Measurements from ENCODE around the gene CHST13.
"Not testable (repeated sequence)": the region's sequence is repeated elsewhere in the genome, so short reads cannot be mapped to it uniquely, and the experiment has no call there.

The CHST13 gene

GRCh38 chr3:126525853-126526667, 2.1 kb downstream of the CHST13 start:
- no peak for DNase-seq (ENCODE audit: low read depth in 2 of 2)

DNA sequence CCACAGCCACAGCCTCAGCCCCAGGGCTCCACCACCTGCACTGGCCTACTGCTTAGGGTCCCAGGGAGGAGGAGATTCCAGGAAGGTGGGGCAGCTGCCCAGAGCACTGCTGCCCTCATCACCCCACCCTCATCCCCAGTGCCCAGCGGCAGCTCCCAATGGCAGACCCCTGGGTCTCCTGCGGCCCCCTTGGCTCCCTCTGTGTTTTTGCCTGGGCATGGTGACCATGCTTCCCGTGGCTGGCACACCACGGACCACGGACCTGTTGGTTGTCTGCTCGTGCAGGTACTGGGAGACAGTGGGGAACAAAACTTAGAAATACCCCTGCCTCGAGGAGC, 2.7 kb downstream of the CHST13 start:
- no peak for DNase-seq (ENCODE audit: low read depth in 2 of 2)

GRCh38 chr3:126527006-126527405, 3.1 kb downstream of the CHST13 start:
- no peak for DNase-seq (ENCODE audit: low read depth in 2 of 2)

GRCh38 chr3:126527455-126528211, 3.7 kb downstream of the CHST13 start:
- no peak for DNase-seq (ENCODE audit: low read depth in 2 of 2)

GRCh38 chr3:126528419-126528799, 4.5 kb downstream of the CHST13 start:
- no peak for DNase-seq (ENCODE audit: low read depth in 2 of 2)

DNA sequence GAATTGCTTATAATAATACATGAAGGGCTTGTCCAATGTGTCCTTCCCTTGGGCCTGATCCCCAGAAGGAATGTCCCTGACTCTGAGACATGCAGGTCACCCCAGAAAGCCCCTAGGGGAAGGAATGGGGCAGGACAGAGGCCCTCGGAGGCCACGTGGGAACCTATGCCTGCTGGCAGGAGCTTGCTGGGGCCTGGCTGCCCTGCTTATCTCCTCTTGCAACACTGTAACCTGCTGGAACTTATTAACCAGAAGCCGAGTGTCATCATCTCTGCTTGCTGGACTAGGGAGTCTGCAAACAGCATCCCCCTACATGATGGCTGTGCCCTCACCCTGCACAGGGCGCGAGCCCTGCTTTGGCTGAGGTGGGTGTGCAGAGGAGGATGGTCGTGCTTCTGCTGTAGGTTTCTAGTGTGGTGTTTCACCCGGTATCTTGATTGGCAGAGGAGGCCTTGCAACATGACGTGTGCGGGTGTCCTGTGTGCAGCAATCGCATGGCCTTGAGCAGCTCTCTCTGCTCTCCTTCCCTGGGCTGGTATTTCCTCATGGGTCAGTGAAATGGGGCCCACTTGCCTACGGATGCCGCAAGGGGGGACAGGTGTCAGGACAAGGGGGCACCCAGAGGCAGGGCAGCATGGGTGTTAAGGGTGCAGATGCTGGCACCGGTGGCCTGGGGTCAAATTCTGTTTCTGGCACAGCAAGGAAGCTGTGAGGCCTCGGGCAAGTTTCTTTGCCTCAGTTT, 5.0 kb downstream of the CHST13 start:
- DNase-seq (ENCODE audit: low read depth in 2 of 2): peak; percentile 7 to 8

GRCh38 chr3:126529585-126530170, 5.7 kb downstream of the CHST13 start:
- DNase-seq (ENCODE audit: low read depth in 2 of 2): no peak

DNA sequence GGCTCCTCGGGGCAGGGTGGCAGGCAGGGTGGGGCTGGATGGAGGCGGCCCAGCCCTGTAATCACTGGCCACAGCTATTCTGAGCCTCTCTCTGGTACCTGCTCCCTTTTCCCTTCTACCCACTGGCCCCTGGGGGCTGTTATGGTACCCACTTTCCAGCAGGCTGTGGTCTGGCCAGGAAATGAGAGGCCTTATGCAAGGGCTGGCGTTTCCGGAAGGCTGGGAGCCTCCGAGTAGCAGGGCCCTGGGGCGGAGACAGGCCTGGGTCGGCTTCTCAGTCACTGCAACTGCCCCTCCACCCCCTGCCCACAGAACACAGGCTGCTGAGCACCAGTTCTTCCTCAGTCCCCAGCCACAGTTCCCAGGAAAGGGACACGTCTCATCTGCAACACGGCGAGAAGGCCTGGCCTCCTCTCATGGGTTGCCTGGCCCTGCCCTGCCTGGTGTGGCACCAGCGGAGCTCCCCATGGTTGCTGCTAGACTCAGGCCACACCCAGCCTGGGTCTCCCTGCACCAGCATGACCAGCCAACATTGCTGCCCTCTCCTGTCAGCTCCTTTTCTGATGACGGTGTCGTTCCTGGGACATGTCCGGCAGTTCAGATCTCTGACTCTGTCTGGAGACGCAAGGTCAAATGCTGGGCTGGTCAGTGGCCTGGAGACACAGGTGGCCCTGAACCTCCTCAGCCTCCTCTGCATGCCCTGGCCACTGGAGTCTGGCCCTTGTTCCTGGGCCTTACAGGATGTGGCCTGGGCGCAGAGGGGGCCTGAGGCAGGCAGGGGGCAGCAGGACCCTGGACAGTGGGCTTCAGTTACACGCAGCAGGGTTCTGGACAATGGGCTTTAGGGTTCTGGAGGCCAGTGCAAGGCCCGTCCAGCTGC, 6.5 kb downstream of the CHST13 start:
- DNase-seq (ENCODE audit: low read depth in 2 of 2): no peak

GRCh38 chr3:126531051-126531330, 7.0 kb downstream of the CHST13 start:
- DNase-seq (ENCODE audit: low read depth in 2 of 2): no peak

GRCh38 chr3:126533506-126533905, 9.6 kb downstream of the CHST13 start:
- DNase-seq (ENCODE audit: low read depth in 2 of 2): no peak

- DNase-seq (ENCODE audit: low read depth in 2 of 2): not testable (repeated sequence)
Observed at GRCh38 chr3:126534716-126535115, 10.8 kb downstream of the CHST13 start.

DNA sequence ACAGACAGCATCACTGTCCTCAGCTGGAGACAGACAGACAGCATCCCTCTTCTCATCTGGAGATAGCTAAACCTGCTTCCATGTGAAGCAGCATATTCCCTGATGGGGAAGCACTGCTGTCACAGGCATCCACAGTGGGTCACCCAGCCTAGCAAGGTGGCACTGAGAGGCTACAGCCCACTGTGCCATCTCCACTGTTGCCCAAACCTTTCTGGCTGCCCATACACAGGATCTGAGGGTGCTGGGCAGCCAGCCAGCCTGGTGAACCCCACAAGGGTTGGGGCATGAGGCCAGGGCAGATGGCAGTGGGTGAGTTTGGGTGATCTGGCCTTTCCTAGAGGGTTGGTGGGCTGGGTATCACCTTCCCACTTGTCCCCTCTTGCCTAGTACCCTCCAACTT, 11.7 kb downstream of the CHST13 start:
- no peak for DNase-seq (ENCODE audit: low read depth in 2 of 2)

DNA sequence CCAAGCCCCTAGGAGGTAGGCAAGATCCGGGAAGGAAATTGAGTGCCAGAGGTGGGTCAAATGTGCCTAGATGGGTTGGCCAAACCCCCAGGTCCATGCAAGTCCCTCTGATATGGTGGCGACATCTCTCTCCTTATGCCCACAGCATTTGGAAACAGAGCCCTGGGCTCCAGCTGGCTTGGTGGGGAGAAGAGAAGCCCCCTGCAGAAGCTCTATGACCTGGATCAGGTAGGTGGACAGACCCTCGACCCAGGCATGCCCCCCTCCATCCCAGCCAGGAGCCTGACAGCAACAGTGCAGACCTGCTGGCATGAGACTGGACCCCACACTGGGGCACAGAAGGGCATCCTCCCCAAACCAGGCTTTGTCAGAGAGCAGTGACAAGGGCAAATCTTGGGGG, 12.2 kb downstream of the CHST13 start:
- no peak for DNase-seq (ENCODE audit: low read depth in 2 of 2)

GRCh38 chr3:126537116-126537729, 13.3 kb downstream of the CHST13 start:
- no peak for DNase-seq (ENCODE audit: low read depth in 2 of 2)

GRCh38 chr3:126537730-126538281, 13.9 kb downstream of the CHST13 start:
- DNase-seq (ENCODE audit: low read depth in 2 of 2): no peak

DNA sequence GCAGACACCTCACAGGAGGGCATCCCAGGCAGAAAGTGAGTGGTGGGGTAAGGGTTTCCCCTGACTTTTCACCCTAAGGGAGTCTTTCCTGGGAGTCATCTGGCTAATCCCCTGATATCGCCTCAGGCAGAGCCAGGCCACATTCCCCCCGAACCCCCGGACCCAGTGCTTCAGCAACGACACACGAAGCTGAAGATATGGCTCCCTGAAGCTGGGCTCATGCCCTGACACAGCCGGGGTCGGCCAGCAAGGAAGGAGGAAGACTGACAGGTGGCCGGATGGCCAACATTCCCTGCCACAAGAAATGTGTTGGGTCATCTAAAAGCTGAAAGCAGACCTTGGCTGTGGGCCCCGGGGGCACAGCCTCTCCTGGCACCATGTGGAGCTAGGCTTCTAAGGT, 14.4 kb downstream of the CHST13 start:
- DNase-seq (ENCODE audit: low read depth in 2 of 2): no peak

DNA sequence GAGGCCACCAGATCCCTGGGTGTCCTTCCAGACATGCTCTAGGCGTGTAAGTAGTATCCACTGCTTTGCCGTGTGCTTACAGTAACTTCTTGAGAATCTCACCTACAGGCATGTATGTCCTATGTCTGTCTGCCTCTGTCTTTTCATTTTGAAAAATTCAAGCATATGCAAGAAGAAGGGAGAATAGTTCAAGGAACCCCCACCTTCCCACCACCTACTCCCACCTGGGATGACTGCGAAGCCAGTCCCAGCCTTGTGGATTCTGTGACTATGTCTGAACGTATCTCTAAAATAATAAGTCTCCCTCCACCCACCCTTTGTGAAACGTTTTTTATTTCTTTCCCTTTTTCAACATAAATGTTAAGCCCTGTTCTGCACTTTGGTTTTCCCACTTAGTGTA, 15.0 kb downstream of the CHST13 start:
- DNase-seq (ENCODE audit: low read depth in 2 of 2): no peak

- no peak for DNase-seq (ENCODE audit: low read depth in 2 of 2)
Observed at GRCh38 chr3:126539558-126540250, 15.7 kb downstream of the CHST13 start.

GRCh38 chr3:126540342-126540849, 16.4 kb downstream of the CHST13 start:
- peak; percentile 84 to 85 for DNase-seq (ENCODE audit: low read depth in 2 of 2)

Measured in fibroblast of skin of left quadriceps (primary cell).